H1 (cell line): Measurements from ENCODE around the gene TCP11. TPM values are rescaled to one million over a fixed set of nuclear protein-coding genes. Genes with fewer than 3 reads are reported as not detected.

Experiments
- CTCF ChIA-PET: fragments of 300-600 bp; sonication (Branson Sonifier 250); formaldehyde crosslinking; loops from one replicate; lab custom pipeline; 2021; ENCODE audit not compliant: partially characterized antibody; lab: Charles Lee
- POLR2A ChIA-PET: fragments of 300-600 bp; sonication (Branson Sonifier 250); formaldehyde crosslinking; loops from one replicate; lab custom pipeline; 2021; ENCODE audit warnings: inconsistent platforms; ENCODE audit not compliant: partially characterized antibody; lab: Charles Lee
- DNase-seq, 2 experiments: peaks; one replicate each; pipeline versions ENCODE4 v3.0.0 to v3.0.0-alpha.2; 2010 to 2022; ENCODE audit warnings: low spot score in 2 of 2, low read depth in 1 of 2, mixed read lengths in 1 of 2
- FAIRE-seq: peaks from 2 replicates; lab custom pipeline; 2011; peaks lifted over from hg19 to GRCh38; lab: Jason Lieb, UNC
- H2AFZ ChIP-seq: 2 replicates; pipeline ENCODE4 v1.8.1; 2012; ENCODE audit warnings: low read length, inconsistent platforms
- H2AK5ac ChIP-seq: 2 replicates; pipeline ENCODE4 v1.6.1; 2013; ENCODE audit warnings: low read depth, low read length
- H2BK120ac ChIP-seq: replicated peaks from 2 replicates; pipeline ENCODE3; 2013; ENCODE audit warnings: low read depth, low read length, inconsistent platforms
- H2BK12ac ChIP-seq: 2 replicates; pipeline ENCODE4 v1.6.1; 2013; ENCODE audit warnings: low read depth, low read length
- H2BK15ac ChIP-seq: 2 replicates; pipeline ENCODE4 v1.6.1; 2013; ENCODE audit warnings: low read length
- H2BK20ac ChIP-seq: 2 replicates; pipeline ENCODE4 v1.6.1; 2013; ENCODE audit warnings: low read length
- H2BK5ac ChIP-seq: 2 replicates; pipeline ENCODE4 v1.6.1; 2013; ENCODE audit warnings: low read depth, low read length
- H3K14ac ChIP-seq: 2 replicates; pipeline ENCODE4 v1.6.1; 2013; ENCODE audit warnings: inconsistent platforms; ENCODE audit not compliant: insufficient read length
- H3K18ac ChIP-seq: 2 replicates; pipeline ENCODE4 v1.6.1; 2013; ENCODE audit warnings: low read length; ENCODE audit errors: extremely low read depth
- H3K23ac ChIP-seq: 2 replicates; pipeline ENCODE4 v1.6.1; 2013; ENCODE audit warnings: inconsistent platforms; ENCODE audit not compliant: insufficient read length
- H3K23me2 ChIP-seq: 2 replicates; pipeline ENCODE4 v1.6.1; 2013; ENCODE audit warnings: low read depth, low read length
- H3K27ac ChIP-seq: 2 replicates; pipeline ENCODE4 v1.6.1; 2011; ENCODE audit warnings: low read depth, low read length, inconsistent platforms
- H3K27me3 ChIP-seq, 4 experiments: replicated peaks in 1 of 4; 1 replicate in 1 of 4; 2 replicates in 3 of 4; pipeline versions ENCODE4 v1.6.1 to v1.8.1; 2011 to 2013; ENCODE audit warnings: low read length in 3 of 4, mild to moderate bottlenecking in 3 of 4, inconsistent platforms in 2 of 4, mixed read lengths in 2 of 4, moderate library complexity in 1 of 4; ENCODE audit not compliant: control insufficient read depth in 3 of 4, insufficient read depth in 3 of 4; ENCODE audit errors: extremely low read depth in 1 of 4
- H3K36me3 ChIP-seq, 4 experiments: 2 replicates each; pipeline versions ENCODE4 v1.6.1 to v1.8.1; 2011 to 2013; ENCODE audit warnings: mild to moderate bottlenecking in 4 of 4, low read length in 3 of 4, moderate library complexity in 2 of 4, control low read depth in 1 of 4, inconsistent platforms in 1 of 4; ENCODE audit not compliant: insufficient read depth in 4 of 4, control insufficient read depth in 2 of 4
- H3K4ac ChIP-seq: replicated peaks from 2 replicates; pipeline ENCODE3; 2013; ENCODE audit warnings: low read length, low read depth, mixed read lengths, inconsistent platforms; ENCODE audit not compliant: insufficient read length
- H3K4me1 ChIP-seq, 4 experiments: replicated peaks in 1 of 4; 1 replicate in 1 of 4; 2 replicates in 3 of 4; pipeline versions ENCODE4 v1.6.1 to v1.8.1; 2011 to 2013; ENCODE audit warnings: low read length in 3 of 4, inconsistent platforms in 2 of 4, mixed read lengths in 1 of 4; ENCODE audit not compliant: insufficient read depth in 4 of 4, control insufficient read depth in 3 of 4
- H3K4me2 ChIP-seq, 2 experiments: 2 replicates each; pipeline versions ENCODE4 v1.6.1 to v1.8.1; 2011 to 2013; ENCODE audit warnings: low read depth in 2 of 2, low read length in 2 of 2, control low read depth in 1 of 2, inconsistent platforms in 1 of 2, mild to moderate bottlenecking in 1 of 2; ENCODE audit not compliant: insufficient read depth in 1 of 2
- H3K4me3 ChIP-seq, 4 experiments: fragments of 200-600, 300-600 bp in 1 of 4; sonication (generic), shearing (Covaris generic), sonication (Bioruptor Twin) in 1 of 4; 2 replicates each; pipeline versions ENCODE4 v1.5.1 to v1.8.1; 2011 to 2016; ENCODE audit warnings: low read length in 4 of 4, low read depth in 3 of 4, control low read depth in 2 of 4, inconsistent platforms in 2 of 4, mild to moderate bottlenecking in 2 of 4, mixed read lengths in 1 of 4, moderate library complexity in 1 of 4; ENCODE audit not compliant: insufficient read depth in 2 of 4; ENCODE audit errors: extremely low read depth in 1 of 4
- H3K56ac ChIP-seq: replicated peaks from 2 replicates; pipeline ENCODE3; 2013; ENCODE audit warnings: low read depth, mild to moderate bottlenecking, mixed read lengths, low read length, inconsistent platforms; ENCODE audit not compliant: insufficient read length
- H3K79me1 ChIP-seq: 2 replicates; pipeline ENCODE4 v1.6.1; 2013; ENCODE audit warnings: low read depth, low read length, control low read depth
- H3K79me2 ChIP-seq, 2 experiments: 2 replicates each; pipeline versions ENCODE4 v1.6.1 to v1.8.1; 2012 to 2013; ENCODE audit warnings: low read length in 2 of 2, mild to moderate bottlenecking in 2 of 2, inconsistent platforms in 1 of 2; ENCODE audit not compliant: insufficient read depth in 2 of 2, control insufficient read depth in 1 of 2
- H3K9ac ChIP-seq, 4 experiments: replicated peaks in 1 of 4; 1 replicate in 1 of 4; 2 replicates in 3 of 4; pipeline versions ENCODE4 v1.6.1 to v1.8.1; 2011 to 2013; ENCODE audit warnings: low read depth in 3 of 4, low read length in 3 of 4, control low read depth in 2 of 4, mild to moderate bottlenecking in 2 of 4, moderate library complexity in 2 of 4, inconsistent platforms in 1 of 4; ENCODE audit errors: extremely low read depth in 1 of 4
- H3K9me3 ChIP-seq, 2 experiments: 2 replicates each; pipeline versions ENCODE4 v1.6.1 to v1.8.1; 2012 to 2013; ENCODE audit warnings: mild to moderate bottlenecking in 2 of 2, moderate library complexity in 2 of 2, control low read depth in 1 of 2, inconsistent platforms in 1 of 2, low read depth in 1 of 2, low read length in 1 of 2, mixed read lengths in 1 of 2; ENCODE audit not compliant: insufficient read depth in 2 of 2
- H4K20me1 ChIP-seq, 2 experiments: replicated peaks in 1 of 2; 2 replicates each; pipeline versions ENCODE3 to v1.8.1; 2011 to 2013; ENCODE audit warnings: inconsistent platforms in 2 of 2, low read length in 2 of 2, mild to moderate bottlenecking in 1 of 2; ENCODE audit not compliant: insufficient read depth in 2 of 2, control insufficient read depth in 1 of 2
- H4K5ac ChIP-seq: 2 replicates; pipeline ENCODE4 v1.6.1; 2013; ENCODE audit warnings: low read length, low read depth, mixed read lengths, inconsistent platforms; ENCODE audit not compliant: insufficient read length
- H4K8ac ChIP-seq: 2 replicates; pipeline ENCODE4 v1.8.0; 2013; ENCODE audit warnings: mild to moderate bottlenecking, moderate library complexity, low read length, inconsistent platforms; ENCODE audit not compliant: insufficient read depth; ENCODE audit errors: extremely low read depth
- H4K91ac ChIP-seq: replicated peaks from 2 replicates; pipeline ENCODE3; 2013; ENCODE audit warnings: low read length, mixed read lengths, inconsistent platforms; ENCODE audit not compliant: insufficient read length
- NRF1 ChIP-seq: IDR thresholded peaks from 2 replicates; pipeline ENCODE4 v1.6.1; 2011; ENCODE audit warnings: mild to moderate bottlenecking, low read depth, low read length, improper control_type of control experiment
- TAF7 ChIP-seq: optimal IDR thresholded peaks from 2 replicates; pipeline ENCODE3; 2011; ENCODE audit warnings: low read depth, mild to moderate bottlenecking, inconsistent platforms, low read length, moderate library complexity, borderline replicate concordance
- WGBS, 2 experiments: shearing (Covaris generic) in 1 of 2; methylation state at CpG; one replicate each; pipeline versions ENCODE4 v1.1.6 to v1.1.7; 2013 to 2015; ENCODE audit warnings: low lambda C conversion rate in 2 of 2, mixed read lengths in 2 of 2, inconsistent platforms in 1 of 2, low coverage in 1 of 2, missing lambda C conversion rate in 1 of 2; ENCODE audit not compliant: insufficient replicate concordance in 2 of 2, insufficient coverage in 1 of 2, insufficient read length in 1 of 2; ENCODE audit errors: extremely low coverage in 1 of 2, missing lambda C conversion rate in 1 of 2; 5-methylcytosine and 5-hydroxymethylcytosine counted together
- polyA plus RNA-seq, 7 experiments: library from polyadenylated mRNA; depleted of rRNA in 3 of 7; stranded (reverse) in 5 of 7; unstranded in 2 of 7; fragments of >200 nt in 5 of 7; fragments of 200-250 nt in 2 of 7; gene quantifications; 1 replicate in 5 of 7; 2 replicates in 1 of 7; 4 replicates in 1 of 7; pipeline versions ENCODE4 v1.2.1 to v1.2.3, GENCODE V29; 2011 to 2013; ENCODE audit warnings: missing spikeins in 2 of 7, mixed read lengths in 2 of 7
- total RNA-seq: library from RNA; stranded (reverse); fragmentation: NEBNext Ultra II Directional; extraction: Animal tissue kit (Norgen Biotek cat#: 25700); gene quantifications from 2 replicates; pipeline ENCODE4 v1.2.1, GENCODE V29; 2021
- TF ChIP-seq, protein P1 (sequence below): IDR thresholded peaks from 2 replicates; pipeline ENCODE4 v1.6.1; 2012; ENCODE audit warnings: low read length, inconsistent platforms

TCP11 gene
- total and polyA plus RNA-seq, 2 of the 8 experiments (the other 6 are each of a cell fraction or from before 2014, with no cell fraction given): 0.11 TPM; not detected in 1

DNA sequence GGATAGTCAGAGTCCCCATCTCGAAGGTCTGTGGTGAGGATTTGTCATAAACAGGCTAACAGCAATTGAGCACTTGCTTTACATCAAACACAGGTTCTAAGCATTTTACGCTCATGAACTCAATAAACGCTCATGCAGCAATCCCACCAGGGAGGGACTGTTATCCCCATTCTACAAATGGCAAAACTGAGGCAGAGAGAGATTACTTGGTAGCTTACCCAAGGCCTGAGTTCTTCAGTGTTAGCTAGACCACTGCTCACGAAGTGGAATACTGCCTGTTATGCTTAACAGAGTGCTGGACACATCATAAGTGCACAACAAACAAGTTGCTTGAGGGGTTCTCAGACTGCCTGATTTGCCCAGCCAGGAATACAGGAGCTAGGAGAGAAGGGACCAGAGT lies 23.7 kb upstream of the TCP11 start:
- no peak overlapping the region for H3K9ac ChIP-seq
- ChIA-PET POLR2A (no interaction called here), CTCF (interaction anchor here (3.7 kb wide), 1 partner anchor 40 kb away, joined by 19 read pairs; no protein-coding TSS in a partner anchor)
- H3K4ac ChIP-seq: no peak overlapping the region
- H3K14ac ChIP-seq: no peak overlapping the region
- no peak overlapping the region for H3K27ac ChIP-seq
- H4K8ac ChIP-seq: no peak overlapping the region; the same call in 1 of the 2 replicates
- no peak overlapping the region for H3K4me2 ChIP-seq
- no peak overlapping the region for H3K4me3 ChIP-seq
- H3K9me3 ChIP-seq: peaks cover 0 to 2% of the 10 kb centered on the region in 2 experiments; a peak in 1 of 4 replicates
- no peak overlapping the region for H2BK120ac ChIP-seq
- H3K23ac ChIP-seq: no peak overlapping the region
- peaks cover 0 to 4% (median under 1%) of the 10 kb centered on the region in 4 experiments; a peak in 4 of 7 replicates for H3K27me3 ChIP-seq
- H4K91ac ChIP-seq: no peak overlapping the region
- H3K79me2 ChIP-seq: no peaks in the 10 kb centered on the region
- no peak overlapping the region for H4K5ac ChIP-seq
- H3K23me2 ChIP-seq: peaks cover 5% of the 10 kb centered on the region; the same call in 1 of the 2 replicates
- H3K18ac ChIP-seq: no peak overlapping the region
- H3K4me1 ChIP-seq: no peaks in the 10 kb centered on the region
- H3K36me3 ChIP-seq: no peaks in the 10 kb centered on the region
- no peak for DNase-seq
- no peak overlapping the region for H2BK20ac ChIP-seq
- H2BK15ac ChIP-seq: no peak overlapping the region
- WGBS, 2 experiments: 87% methylated on average over 4 of the region's 4 CpGs; no CpG with 5 or more reads in 1 of the 2 experiments
- no peak overlapping the region for H2BK12ac ChIP-seq
- no peak overlapping the region for H3K56ac ChIP-seq
- TF ChIP-seq, protein P1, sequence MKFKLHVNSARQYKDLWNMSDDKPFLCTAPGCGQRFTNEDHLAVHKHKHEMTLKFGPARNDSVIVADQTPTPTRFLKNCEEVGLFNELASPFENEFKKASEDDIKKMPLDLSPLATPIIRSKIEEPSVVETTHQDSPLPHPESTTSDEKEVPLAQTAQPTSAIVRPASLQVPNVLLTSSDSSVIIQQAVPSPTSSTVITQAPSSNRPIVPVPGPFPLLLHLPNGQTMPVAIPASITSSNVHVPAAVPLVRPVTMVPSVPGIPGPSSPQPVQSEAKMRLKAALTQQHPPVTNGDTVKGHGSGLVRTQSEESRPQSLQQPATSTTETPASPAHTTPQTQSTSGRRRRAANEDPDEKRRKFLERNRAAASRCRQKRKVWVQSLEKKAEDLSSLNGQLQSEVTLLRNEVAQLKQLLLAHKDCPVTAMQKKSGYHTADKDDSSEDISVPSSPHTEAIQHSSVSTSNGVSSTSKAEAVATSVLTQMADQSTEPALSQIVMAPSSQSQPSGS: no peak
- TF ChIP-seq TAF7 (no peak), NRF1 (no peak)
- H2AK5ac ChIP-seq: no peak overlapping the region
- no peaks in the 10 kb centered on the region for H3K79me1 ChIP-seq
- H2BK5ac ChIP-seq: no peak overlapping the region
- no peak for FAIRE-seq
- H2AFZ ChIP-seq: no peak overlapping the region
- peaks cover 0 to 3% of the 10 kb centered on the region in 2 experiments for H4K20me1 ChIP-seq
